ENCODE measurements around the gene ANKRD10.

- TF ChIP-seq, protein P1, sequence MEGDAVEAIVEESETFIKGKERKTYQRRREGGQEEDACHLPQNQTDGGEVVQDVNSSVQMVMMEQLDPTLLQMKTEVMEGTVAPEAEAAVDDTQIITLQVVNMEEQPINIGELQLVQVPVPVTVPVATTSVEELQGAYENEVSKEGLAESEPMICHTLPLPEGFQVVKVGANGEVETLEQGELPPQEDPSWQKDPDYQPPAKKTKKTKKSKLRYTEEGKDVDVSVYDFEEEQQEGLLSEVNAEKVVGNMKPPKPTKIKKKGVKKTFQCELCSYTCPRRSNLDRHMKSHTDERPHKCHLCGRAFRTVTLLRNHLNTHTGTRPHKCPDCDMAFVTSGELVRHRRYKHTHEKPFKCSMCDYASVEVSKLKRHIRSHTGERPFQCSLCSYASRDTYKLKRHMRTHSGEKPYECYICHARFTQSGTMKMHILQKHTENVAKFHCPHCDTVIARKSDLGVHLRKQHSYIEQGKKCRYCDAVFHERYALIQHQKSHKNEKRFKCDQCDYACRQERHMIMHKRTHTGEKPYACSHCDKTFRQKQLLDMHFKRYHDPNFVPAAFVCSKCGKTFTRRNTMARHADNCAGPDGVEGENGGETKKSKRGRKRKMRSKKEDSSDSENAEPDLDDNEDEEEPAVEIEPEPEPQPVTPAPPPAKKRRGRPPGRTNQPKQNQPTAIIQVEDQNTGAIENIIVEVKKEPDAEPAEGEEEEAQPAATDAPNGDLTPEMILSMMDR (IDR thresholded peaks at IDR 0.05) = no peak
- no peak for TF ChIP-seq POLR2A (IDR thresholded peaks at IDR 0.05)
Observed at GRCh38 chr13:110890279-110891165, 24.3 kb downstream of the ANKRD10 start.

Measured in heart left ventricle (tissue), 13 donors.